ENCODE measurements around the gene SPRR2F.

SPRR2F gene

GRCh38 chr1:153070243-153070642 is 43.1 kb downstream of the SPRR2F start:
- no peaks in the 10 kb centered on the region for H3K27me3 Mint-ChIP-seq (ENCODE audit: low read depth)
- H3K27ac Mint-ChIP-seq: no peak overlapping the region
- H3K36me3 Mint-ChIP-seq (ENCODE audit: low read depth): no peaks in the 10 kb centered on the region
- H3K9me3 Mint-ChIP-seq: no peaks in the 10 kb centered on the region
- TF ChIP-seq CTCF (IDR thresholded peaks at IDR 0.05; ENCODE audit: unreplicated experiment in 3 of 3): no peak
- no peaks in the 10 kb centered on the region for H3K4me1 Mint-ChIP-seq
- H3K4me3 Mint-ChIP-seq: no peak overlapping the region
